ENCODE results near the gene GALNT10. TPM values are rescaled to one million over a fixed set of nuclear protein-coding genes. Genes with fewer than 3 reads are reported as not detected.

The GALNT10 gene
- total RNA-seq, 1 donor from 2014 or later = 30.2 TPM

- no peak for DNase-seq (ENCODE audit: low read depth in 2 of 2)
These were observed 40.0 kb downstream of the GALNT10 start for GRCh38 chr5:154230526-154230925.

GRCh38 chr5:154234551-154234950, 44.0 kb downstream of the GALNT10 start:
- no peak for DNase-seq (ENCODE audit: low read depth in 2 of 2)

GRCh38 chr5:154236011-154236410, 45.5 kb downstream of the GALNT10 start:
- DNase-seq (ENCODE audit: low read depth in 2 of 2) = no peak

GRCh38 chr5:154236536-154237375, 46.2 kb downstream of the GALNT10 start:
- no peak for DNase-seq (ENCODE audit: low read depth in 2 of 2)

- DNase-seq (ENCODE audit: low read depth in 2 of 2) = no peak
These were observed 46.8 kb downstream of the GALNT10 start for GRCh38 chr5:154237376-154237743.

- no peak for DNase-seq (ENCODE audit: low read depth in 2 of 2)
These were observed 47.4 kb downstream of the GALNT10 start for GRCh38 chr5:154237946-154238345.

- no peak for DNase-seq (ENCODE audit: low read depth in 2 of 2)
These were observed 48.4 kb downstream of the GALNT10 start for GRCh38 chr5:154238776-154239481.

GRCh38 chr5:154240595-154240994, 50.1 kb downstream of the GALNT10 start:
- DNase-seq (ENCODE audit: low read depth in 2 of 2) = no peak

GRCh38 chr5:154241021-154241420, 50.5 kb downstream of the GALNT10 start:
- no peak for DNase-seq (ENCODE audit: low read depth in 2 of 2)

GRCh38 chr5:154242442-154242841, 51.9 kb downstream of the GALNT10 start:
- no peak for DNase-seq (ENCODE audit: low read depth in 2 of 2)

GRCh38 chr5:154242964-154243376, 52.4 kb downstream of the GALNT10 start:
- DNase-seq (ENCODE audit: low read depth in 2 of 2) = no peak

- DNase-seq (ENCODE audit: low read depth in 2 of 2) = no peak
These were observed 53.2 kb downstream of the GALNT10 start for GRCh38 chr5:154243736-154244135.

- no peak for DNase-seq (ENCODE audit: low read depth in 2 of 2)
These were observed 53.9 kb downstream of the GALNT10 start for GRCh38 chr5:154244476-154244875.

GRCh38 chr5:154248691-154249090, 58.2 kb downstream of the GALNT10 start:
- DNase-seq (ENCODE audit: low read depth in 2 of 2) = no peak

- DNase-seq (ENCODE audit: low read depth in 2 of 2) = no peak
These were observed 59.3 kb downstream of the GALNT10 start for GRCh38 chr5:154249826-154250225.

GRCh38 chr5:154251529-154251928, 61.0 kb downstream of the GALNT10 start:
- no peak for DNase-seq (ENCODE audit: low read depth in 2 of 2)

- DNase-seq (ENCODE audit: low read depth in 2 of 2) = no peak
These were observed 63.3 kb downstream of the GALNT10 start for GRCh38 chr5:154253807-154254206.

GRCh38 chr5:154254896-154255295, 64.4 kb downstream of the GALNT10 start:
- no peak for DNase-seq (ENCODE audit: low read depth in 2 of 2)

- no peak for DNase-seq (ENCODE audit: low read depth in 2 of 2)
These were observed 66.5 kb downstream of the GALNT10 start for GRCh38 chr5:154257046-154257445.

GRCh38 chr5:154258531-154259217, 68.1 kb downstream of the GALNT10 start:
- DNase-seq (ENCODE audit: low read depth in 2 of 2) = peak; percentile 9 to 15

- DNase-seq (ENCODE audit: low read depth in 2 of 2) = no peak
These were observed 69.8 kb downstream of the GALNT10 start for GRCh38 chr5:154260224-154260927.

- no peak for DNase-seq (ENCODE audit: low read depth in 2 of 2)
These were observed 71.8 kb downstream of the GALNT10 start for GRCh38 chr5:154262342-154262741.

All from lung microvascular endothelial cell (primary cell).